ENCODE results near the gene LRP1B.

Gene LRP1B

GRCh38 chr2:142041105-142041504, 89.7 kb downstream of the LRP1B start:
- Histone ChIP-seq H3K27me3 (ENCODE audit: insufficient read depth, low read length) (no peaks in the 10 kb centered on the region), H3K79me2 (ENCODE audit: insufficient read depth, low read length) (no peaks in the 10 kb centered on the region), H4K20me1 (ENCODE audit: insufficient read depth, low read length) (no peaks in the 10 kb centered on the region), H3K4me3 (ENCODE audit: low read depth, low read length, poor library complexity, severe bottlenecking) (no peak overlapping the region), H2AFZ (ENCODE audit: low read length) (no peak overlapping the region), H3K4me1 (ENCODE audit: insufficient read depth, low read length, severe bottlenecking) (no peaks in the 10 kb centered on the region), H3K27ac (ENCODE audit: low read depth, low read length, poor library complexity, severe bottlenecking) (no peak overlapping the region), H3K36me3 (ENCODE audit: insufficient read depth, low read length) (no peaks in the 10 kb centered on the region), H3K9me2 (ENCODE audit: low read depth, low read length) (no peaks in the 10 kb centered on the region), H3K4me2 (ENCODE audit: low read length) (no peak overlapping the region), H3F3A (ENCODE audit: insufficient read depth, low read length) (no peaks in the 10 kb centered on the region), H3K9me3 (ENCODE audit: low read length) (no peaks in the 10 kb centered on the region), H3K9ac (ENCODE audit: low read length) (no peak overlapping the region)
- TF ChIP-seq CTCF (IDR thresholded peaks at IDR 0.05; ENCODE audit: low read length) (no peak), EZH2 (IDR thresholded peaks at IDR 0.05; ENCODE audit: borderline replicate concordance, low read length) (no peak)

- no peaks in the 10 kb centered on the region for H3F3A ChIP-seq (ENCODE audit: insufficient read depth, low read length)
- no peaks in the 10 kb centered on the region for H4K20me1 ChIP-seq (ENCODE audit: insufficient read depth, low read length)
- H3K4me2 ChIP-seq (ENCODE audit: low read length), result no peak overlapping the region
- H3K36me3 ChIP-seq (ENCODE audit: insufficient read depth, low read length), result no peaks in the 10 kb centered on the region
- TF ChIP-seq CTCF (IDR thresholded peaks at IDR 0.05; ENCODE audit: low read length) (no peak), EZH2 (IDR thresholded peaks at IDR 0.05; ENCODE audit: borderline replicate concordance, low read length) (no peak)
- H3K9me3 ChIP-seq (ENCODE audit: low read length), result no peaks in the 10 kb centered on the region
- no peaks in the 10 kb centered on the region for H3K79me2 ChIP-seq (ENCODE audit: insufficient read depth, low read length)
- no peaks in the 10 kb centered on the region for H3K27me3 ChIP-seq (ENCODE audit: insufficient read depth, low read length)
- no peaks in the 10 kb centered on the region for H3K9me2 ChIP-seq (ENCODE audit: low read depth, low read length)
- H3K4me3 ChIP-seq (ENCODE audit: low read depth, low read length, poor library complexity, severe bottlenecking), result no peak overlapping the region
- H3K9ac ChIP-seq (ENCODE audit: low read length), result no peak overlapping the region
- H3K4me1 ChIP-seq (ENCODE audit: insufficient read depth, low read length, severe bottlenecking), result no peaks in the 10 kb centered on the region
- no peak overlapping the region for H3K27ac ChIP-seq (ENCODE audit: low read depth, low read length, poor library complexity, severe bottlenecking)
- H2AFZ ChIP-seq (ENCODE audit: low read length), result no peak overlapping the region
These were observed 90.3 kb downstream of the LRP1B start for GRCh38 chr2:142040556-142040955.

- Histone ChIP-seq H3K36me3 (ENCODE audit: insufficient read depth, low read length) (no peaks in the 10 kb centered on the region), H3K9ac (ENCODE audit: low read length) (no peak overlapping the region), H3K27ac (ENCODE audit: low read depth, low read length, poor library complexity, severe bottlenecking) (no peak overlapping the region), H2AFZ (ENCODE audit: low read length) (no peak overlapping the region), H3K4me3 (ENCODE audit: low read depth, low read length, poor library complexity, severe bottlenecking) (no peak overlapping the region), H3K79me2 (ENCODE audit: insufficient read depth, low read length) (no peaks in the 10 kb centered on the region), H3K9me3 (ENCODE audit: low read length) (no peaks in the 10 kb centered on the region), H3F3A (ENCODE audit: insufficient read depth, low read length) (no peaks in the 10 kb centered on the region), H3K27me3 (ENCODE audit: insufficient read depth, low read length) (no peaks in the 10 kb centered on the region), H3K4me1 (ENCODE audit: insufficient read depth, low read length, severe bottlenecking) (no peaks in the 10 kb centered on the region), H4K20me1 (ENCODE audit: insufficient read depth, low read length) (no peaks in the 10 kb centered on the region), H3K4me2 (ENCODE audit: low read length) (no peak overlapping the region), H3K9me2 (ENCODE audit: low read depth, low read length) (no peaks in the 10 kb centered on the region)
- TF ChIP-seq CTCF (IDR thresholded peaks at IDR 0.05; ENCODE audit: low read length), result no peak
- TF ChIP-seq EZH2 (IDR thresholded peaks at IDR 0.05; ENCODE audit: borderline replicate concordance, low read length), result no peak
These were observed 92.0 kb downstream of the LRP1B start for GRCh38 chr2:142038826-142039225.
